PC-9 (cell line): ENCODE measurements around the gene PIK3CB.

Experiments
- CTCF ChIP-seq: fragments of 200-600 bp; sonication (generic); conservative IDR thresholded peaks from 2 replicates; pipeline ENCODE4 v1.6.1; 2017; ENCODE audit warnings: mixed run types, antibody characterized with exemption, mild to moderate bottlenecking, moderate library complexity
- EZH2 ChIP-seq: fragments of 200-600 bp; sonication (generic); IDR thresholded peaks from 2 replicates; pipeline ENCODE4 v1.8.0; 2017; ENCODE audit warnings: antibody characterized with exemption, low read depth

- TF ChIP-seq EZH2: no peak
- no peak for TF ChIP-seq CTCF
Measured at GRCh38 chr3:138638641-138639040, 196.1 kb downstream of the PIK3CB start.
